NB4 (cell line): ENCODE measurements around the gene CGNL1.

Experiments
- CTCF ChIP-seq: IDR thresholded peaks from one replicate; pipeline ENCODE4 v1.5.1; 2012; ENCODE audit warnings: low read depth, low read length
- MYC ChIP-seq: IDR thresholded peaks from 2 replicates; pipeline ENCODE4 v1.6.1; 2011; ENCODE audit warnings: low read depth, low read length
- POLR2A ChIP-seq: IDR thresholded peaks from 2 replicates; pipeline ENCODE4 v1.6.1; 2011; ENCODE audit warnings: mild to moderate bottlenecking; ENCODE audit not compliant: insufficient read length; ENCODE audit errors: extremely low read depth
- TF ChIP-seq, protein P1 (sequence below): IDR thresholded peaks from 2 replicates; pipeline ENCODE4 v1.6.1; 2011; ENCODE audit warnings: low read depth, low read length

DNA sequence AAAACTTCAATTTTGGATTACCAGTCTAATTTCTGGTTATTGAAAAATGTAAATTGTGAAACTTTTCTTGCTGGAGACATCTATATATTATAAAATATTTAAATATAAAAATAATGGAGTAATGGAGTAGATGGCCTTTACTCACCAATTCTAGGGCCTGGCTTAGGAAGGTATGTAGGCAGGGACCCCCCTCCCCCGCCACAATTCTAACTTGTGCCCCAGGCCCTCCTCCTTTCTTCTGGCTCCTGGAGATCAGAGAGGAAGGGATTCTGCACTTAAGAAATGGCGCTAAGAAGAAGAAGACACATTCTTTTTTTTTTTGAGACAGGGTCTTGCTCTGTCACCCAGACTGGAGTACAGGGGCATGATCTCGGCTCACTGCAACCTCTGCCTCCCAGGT lies 49.5 kb downstream of the CGNL1 start:
- TF ChIP-seq POLR2A (no peak), CTCF (no peak), MYC (no peak)
- TF ChIP-seq, protein P1, sequence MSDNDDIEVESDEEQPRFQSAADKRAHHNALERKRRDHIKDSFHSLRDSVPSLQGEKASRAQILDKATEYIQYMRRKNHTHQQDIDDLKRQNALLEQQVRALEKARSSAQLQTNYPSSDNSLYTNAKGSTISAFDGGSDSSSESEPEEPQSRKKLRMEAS = no peak
